Measurements from ENCODE around the gene TXNDC16.

- TF ChIP-seq, protein P1, sequence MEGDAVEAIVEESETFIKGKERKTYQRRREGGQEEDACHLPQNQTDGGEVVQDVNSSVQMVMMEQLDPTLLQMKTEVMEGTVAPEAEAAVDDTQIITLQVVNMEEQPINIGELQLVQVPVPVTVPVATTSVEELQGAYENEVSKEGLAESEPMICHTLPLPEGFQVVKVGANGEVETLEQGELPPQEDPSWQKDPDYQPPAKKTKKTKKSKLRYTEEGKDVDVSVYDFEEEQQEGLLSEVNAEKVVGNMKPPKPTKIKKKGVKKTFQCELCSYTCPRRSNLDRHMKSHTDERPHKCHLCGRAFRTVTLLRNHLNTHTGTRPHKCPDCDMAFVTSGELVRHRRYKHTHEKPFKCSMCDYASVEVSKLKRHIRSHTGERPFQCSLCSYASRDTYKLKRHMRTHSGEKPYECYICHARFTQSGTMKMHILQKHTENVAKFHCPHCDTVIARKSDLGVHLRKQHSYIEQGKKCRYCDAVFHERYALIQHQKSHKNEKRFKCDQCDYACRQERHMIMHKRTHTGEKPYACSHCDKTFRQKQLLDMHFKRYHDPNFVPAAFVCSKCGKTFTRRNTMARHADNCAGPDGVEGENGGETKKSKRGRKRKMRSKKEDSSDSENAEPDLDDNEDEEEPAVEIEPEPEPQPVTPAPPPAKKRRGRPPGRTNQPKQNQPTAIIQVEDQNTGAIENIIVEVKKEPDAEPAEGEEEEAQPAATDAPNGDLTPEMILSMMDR (IDR thresholded peaks at IDR 0.05) = no peak
- TF ChIP-seq POLR2A (IDR thresholded peaks at IDR 0.05) (no peak), EP300 (IDR thresholded peaks at IDR 0.05) (no peak), POLR2AphosphoS5 (IDR thresholded peaks at IDR 0.05) (no peak)
Measured at GRCh38 chr14:52443506-52443905, 108.8 kb downstream of the TXNDC16 start.

Data from stomach (tissue), 4 donors.